NCI-H748 treated with DMSO at 0.1 percent for 48 hours (cell line): ENCODE measurements around the gene CA14.
"Not testable (repeated sequence)": the region's sequence is repeated elsewhere in the genome, so short reads cannot be mapped to it uniquely, and the experiment has no call there.

Experiments used
- DNase-seq: peaks from one replicate; lab custom pipeline; 2025; lab: John Stamatoyannopoulos, UW

Gene CA14

DNA sequence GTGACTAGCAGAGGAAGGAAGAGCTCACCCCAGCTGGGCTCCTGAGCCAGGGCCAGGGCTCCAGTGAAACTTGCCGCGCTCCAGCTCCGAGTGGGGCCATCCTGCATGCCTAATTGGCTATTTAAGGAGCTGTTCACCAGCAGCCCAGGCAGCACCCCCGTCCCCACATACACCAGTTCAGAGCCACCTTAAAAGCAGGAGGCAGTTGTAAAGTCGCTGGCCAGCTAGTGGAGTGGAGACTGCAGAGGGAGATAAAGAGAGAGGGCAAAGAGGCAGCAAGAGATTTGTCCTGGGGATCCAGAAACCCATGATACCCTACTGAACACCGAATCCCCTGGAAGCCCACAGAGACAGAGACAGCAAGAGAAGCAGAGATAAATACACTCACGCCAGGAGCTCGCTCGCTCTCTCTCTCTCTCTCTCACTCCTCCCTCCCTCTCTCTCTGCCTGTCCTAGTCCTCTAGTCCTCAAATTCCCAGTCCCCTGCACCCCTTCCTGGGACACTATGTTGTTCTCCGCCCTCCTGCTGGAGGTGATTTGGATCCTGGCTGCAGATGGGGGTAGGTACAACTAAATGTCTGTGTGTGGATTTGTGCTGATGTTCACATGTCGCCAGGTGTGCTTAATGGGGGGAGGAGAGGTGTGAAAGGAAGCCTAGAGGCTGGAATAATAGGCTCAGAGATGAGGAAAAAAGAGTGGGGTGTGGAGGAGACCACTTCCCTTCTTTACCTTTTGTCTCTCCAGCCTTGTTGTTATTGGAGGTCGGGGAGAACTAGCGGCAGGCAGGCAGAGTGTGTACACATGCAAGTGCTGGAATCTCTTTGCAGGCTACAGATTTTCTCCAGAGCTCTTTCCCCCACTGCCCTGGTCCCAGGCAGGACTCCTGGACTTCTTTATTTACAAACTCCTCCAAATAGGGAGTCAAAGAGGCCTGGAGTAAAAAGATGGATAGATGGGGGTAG is at the start of gene CA14:
Gene CA14, plus strand, starts transcription at position 151 of the 962 bp plus-strand sequence. Its CDS starts 355 bp downstream, at position 506.
- DNase-seq, result no peak

DNA sequence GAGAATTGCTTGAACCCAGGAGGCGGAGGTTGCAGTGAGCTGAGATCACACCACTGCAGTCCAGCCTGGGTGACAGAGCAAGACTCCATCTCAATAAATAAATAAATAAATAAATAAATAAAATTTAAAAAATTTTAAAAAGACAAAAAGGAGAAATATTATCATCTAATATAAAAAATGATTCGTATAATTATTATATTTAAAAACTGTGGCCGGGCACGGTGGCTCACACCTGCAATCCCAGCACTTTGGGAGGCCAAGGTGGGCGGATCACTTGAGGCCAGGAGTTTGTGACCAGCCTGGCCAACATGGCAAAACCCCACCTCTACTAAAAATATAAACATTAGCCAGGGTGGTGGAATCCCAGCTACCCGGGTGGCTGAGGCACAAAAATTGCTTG is 49.1 kb upstream of the CA14 start:
- DNase-seq, result not testable (repeated sequence)

DNA sequence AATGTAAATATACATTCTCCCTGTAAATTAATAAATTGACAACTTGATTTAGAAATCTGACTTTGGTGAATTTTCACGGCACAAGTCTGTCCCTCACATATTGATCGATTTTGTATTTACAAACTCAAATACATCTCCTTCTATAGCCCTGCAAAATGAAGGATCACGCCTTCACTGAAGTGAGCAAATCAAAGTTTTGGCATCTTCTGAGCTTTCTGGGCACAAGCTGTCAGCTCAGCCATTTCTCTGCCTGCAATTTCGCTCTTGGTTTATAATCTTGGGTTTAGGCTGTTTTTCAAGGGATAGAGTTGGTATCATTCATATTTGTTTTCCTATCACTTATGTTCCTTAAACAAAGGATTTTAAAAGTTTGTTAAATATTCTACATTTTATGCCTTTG is 47.5 kb upstream of the CA14 start:
- no peak for DNase-seq

DNA sequence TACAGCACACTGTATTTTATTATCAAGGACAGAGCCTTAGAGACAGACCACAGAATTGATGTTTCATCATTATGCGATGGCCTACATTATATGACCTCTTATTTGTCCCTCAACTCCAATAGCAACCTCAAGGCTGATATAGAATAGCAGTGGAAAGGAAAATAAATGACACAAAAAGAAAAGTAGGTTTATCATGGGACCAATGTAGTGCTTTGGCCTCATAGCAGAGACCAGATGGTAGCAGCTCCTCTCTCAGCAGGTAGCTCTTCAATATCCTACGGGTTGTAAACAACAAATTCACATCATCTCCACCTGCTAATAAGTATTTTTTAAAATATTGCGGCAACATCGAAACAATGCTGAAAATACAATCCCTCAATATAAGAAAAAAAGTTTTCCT is 46.9 kb upstream of the CA14 start:
- DNase-seq, result no peak

DNA sequence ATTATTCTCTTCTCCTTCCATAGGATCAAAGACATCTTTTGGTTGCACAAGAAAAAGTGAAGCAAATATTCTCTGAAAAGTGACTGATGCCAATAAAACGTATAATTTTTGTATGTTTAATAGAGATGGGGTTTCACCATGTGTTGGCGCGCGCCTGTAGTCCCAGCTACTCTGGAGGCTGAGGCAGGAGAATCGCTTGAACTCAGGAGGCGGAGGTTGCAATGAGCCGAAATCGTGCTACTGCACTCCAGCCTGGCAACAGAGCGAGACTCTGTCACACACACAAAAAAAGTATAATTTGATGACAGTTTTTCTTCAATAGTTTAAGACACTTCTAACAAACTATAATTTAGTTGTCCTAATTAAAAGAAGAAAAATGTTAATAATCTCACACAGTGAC is 45.5 kb upstream of the CA14 start:
- DNase-seq, result no peak

DNA sequence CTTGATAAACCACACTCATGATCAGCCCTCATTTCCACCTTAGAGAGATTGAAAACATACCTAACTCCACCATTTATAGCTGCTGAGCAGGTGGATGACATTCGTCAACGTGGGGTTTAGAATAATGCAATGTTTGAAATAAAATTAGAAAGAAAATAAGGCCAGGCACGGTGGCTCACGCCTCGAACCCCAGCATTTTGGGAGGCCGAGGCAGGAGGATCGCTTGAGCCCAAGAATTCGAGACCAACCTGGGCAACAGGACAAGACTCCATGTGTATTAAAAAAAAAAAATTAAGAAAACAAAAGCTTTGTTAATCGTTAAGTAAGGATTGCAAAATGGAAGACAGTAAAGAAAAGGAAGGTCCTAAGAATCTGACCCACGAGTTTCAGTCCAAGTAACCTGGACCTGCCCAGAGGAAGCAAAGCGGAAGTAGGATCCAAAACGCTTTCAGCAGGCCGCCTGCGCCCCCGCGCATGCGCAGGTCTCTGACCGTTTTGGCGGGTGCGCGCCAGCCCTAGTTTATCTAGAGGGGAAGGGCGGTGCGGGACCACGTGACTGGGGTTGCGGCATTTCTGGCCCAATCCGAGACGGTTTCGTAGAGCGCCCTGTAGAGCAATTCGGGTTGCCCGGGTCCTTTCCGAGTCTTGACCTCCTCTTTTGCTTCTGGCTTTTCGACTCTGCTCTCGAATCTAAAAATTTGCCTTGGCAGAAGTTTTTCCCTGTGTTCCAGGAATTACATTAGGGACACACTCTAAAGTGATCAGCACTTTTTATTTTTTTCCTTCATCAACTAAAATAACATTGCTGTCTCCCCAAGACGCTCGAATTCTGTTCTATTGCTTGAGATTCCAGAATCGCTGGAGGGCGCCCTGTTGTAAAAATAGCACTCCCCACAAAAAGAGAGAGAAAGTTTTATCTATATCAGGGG is 44.1 kb upstream of the CA14 start:
- peak; percentile 89 for DNase-seq

DNA sequence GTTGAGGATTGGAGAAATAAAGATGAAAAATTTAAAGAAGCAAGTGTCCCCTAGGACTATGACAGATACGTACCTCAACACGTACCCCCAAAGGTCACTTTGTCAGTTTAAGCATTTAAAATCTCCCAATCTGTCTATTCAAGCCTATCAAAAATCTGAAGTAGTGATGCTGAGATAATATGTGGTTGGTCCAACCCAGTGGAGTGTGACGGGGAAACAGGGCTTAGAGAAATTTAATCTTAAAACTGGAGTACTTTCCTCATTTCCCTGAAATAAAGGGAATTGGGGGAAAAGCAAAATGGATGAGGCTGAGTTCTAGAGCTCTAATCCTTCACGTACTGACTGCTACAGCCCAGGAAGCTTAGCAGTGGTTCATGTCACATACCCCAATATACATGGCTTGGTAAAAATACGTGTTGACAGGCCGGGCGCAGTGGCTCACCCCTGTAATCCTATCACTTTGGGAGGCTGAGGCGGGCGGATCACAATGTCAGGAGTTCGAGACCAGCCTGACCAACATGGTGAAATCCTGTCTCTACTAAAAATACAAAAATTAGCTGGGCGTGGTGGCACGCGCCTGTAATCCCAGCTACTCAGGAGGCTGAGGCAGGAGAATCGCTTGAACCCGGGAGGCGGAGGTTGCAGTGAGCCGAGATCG is 43.3 kb upstream of the CA14 start:
- not testable (repeated sequence) for DNase-seq

DNA sequence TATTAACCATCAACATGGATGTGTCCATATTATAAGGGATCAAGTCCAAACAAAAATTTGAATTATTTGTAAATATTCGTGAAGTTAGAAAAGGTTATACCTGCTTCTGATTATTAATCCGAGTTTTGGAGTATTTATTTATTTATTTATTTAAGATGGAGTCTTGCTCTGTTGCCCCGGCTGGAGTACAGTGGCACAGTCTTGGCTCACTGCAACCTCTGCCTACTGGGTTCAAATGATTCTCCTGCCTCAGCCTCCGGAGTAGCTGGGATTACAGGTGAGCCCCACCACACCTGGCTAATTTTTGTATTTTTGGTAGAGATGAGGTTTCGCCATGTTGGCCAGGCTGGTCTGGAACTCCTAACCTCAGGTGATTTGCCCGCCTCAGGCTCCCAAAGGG is 41.7 kb upstream of the CA14 start:
- DNase-seq, result not testable (repeated sequence)

DNA sequence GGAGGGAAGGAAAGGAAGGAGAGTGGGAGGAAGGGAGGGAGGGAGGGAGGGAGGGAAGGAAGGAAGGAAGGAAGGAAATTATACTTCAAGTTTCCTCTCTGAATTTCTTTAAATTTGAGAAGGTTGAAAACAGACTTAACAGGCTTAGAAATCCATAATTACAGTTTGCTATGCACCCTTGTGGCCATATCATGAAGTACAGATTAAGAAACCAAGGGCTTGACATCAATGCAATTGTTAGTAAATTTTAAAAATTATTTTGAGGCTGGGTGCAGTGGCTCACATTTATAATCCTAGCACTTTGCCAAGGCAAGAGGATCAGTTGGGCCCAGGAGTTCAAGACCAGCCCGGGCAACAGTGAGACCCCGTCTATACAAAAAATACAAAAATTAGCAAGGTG is 36.0 kb upstream of the CA14 start:
- DNase-seq, result no peak

DNA sequence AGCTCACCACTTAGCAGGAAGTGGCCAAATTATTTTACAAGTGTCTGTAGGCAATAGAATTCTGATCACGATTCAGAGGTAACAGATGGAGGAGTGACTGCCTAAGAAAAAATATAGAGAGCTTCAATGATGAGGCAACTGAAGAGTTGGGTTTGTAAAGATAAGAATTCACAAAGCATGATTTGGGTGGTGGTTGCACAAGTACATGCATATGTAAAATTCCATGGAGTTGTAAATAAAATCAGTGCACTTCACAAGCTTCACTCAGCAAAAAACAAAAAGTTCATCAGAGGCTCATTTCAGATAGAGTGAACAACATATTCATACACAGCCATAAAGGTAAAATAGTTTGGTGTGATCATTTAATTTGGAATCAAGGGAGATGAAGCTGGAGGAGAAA is 32.6 kb upstream of the CA14 start:
- DNase-seq, result no peak

DNA sequence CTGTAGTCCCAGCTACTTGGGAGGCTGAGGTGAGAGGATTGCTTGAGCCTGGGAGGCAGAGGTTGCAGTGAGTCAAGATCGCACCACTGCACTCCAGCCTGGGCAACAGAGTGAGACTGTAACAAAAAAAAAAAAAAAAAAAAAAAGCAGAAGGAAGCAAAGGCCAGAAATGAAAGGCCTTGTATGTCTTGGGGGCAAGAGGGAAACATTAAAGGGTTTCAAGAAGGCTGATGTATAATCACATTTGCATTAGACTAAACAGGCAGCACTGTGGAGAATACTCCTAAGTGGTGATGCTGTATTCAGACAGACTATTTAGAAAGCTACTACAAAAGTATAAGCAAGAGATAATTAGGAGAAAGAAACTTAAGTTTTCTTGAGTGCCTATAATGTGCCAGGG is 32.0 kb upstream of the CA14 start:
- no peak for DNase-seq

DNA sequence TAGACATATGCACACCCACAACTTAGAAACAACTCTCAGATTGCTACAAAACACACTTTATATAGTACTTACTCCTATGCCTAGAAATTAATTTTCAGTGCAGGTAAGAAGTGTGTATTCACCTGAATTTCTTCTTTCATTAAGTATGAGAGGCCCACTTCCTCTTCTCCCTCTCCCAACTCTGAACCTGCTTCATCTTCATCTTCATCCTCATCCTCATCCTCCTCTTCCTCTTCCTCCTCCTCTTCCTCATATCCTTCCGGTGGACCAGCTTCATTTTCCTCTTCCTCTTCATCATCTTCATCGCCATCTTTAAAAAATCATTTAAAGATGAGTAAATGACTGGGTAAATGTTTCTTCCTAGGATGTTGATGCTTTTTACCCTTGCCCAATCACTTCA is 31.1 kb upstream of the CA14 start:
- no peak for DNase-seq

DNA sequence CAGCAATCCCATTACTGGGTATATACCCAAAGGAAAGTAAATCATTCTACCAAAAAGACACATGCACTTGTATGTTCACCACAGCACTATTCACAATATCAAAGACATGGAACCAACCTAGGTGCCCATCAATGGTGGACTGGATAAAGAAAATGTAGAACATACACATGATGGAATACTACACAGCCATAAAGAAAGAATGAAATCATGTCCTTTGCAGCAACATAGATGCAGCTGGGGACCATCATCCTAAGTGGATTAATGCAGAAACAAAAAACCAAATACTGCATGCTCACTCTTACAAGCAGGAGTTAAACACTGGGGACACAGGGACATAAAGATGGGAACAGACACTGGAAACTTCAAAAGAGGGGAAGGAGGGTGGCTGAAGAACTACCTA is 30.3 kb upstream of the CA14 start:
- no peak for DNase-seq

DNA sequence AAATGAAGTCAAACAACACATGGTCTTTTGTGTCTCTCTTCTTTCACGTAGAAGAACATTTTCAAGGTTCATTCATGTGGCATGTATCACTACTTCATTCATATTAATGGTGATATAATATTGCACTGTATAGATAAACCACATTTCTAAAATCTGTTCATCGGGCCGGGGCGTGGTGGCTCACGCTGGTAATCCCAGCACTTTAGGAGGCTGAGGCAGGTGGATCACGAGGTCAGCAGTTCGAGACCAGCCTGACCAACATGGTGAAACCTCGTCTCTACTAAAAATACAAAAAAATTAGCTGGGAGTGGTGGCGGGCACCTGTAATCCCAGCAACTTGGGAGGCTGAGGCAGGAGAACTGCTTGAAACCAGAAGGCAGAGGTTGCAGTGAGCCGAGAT is 29.3 kb upstream of the CA14 start:
- DNase-seq, result not testable (repeated sequence)

DNA sequence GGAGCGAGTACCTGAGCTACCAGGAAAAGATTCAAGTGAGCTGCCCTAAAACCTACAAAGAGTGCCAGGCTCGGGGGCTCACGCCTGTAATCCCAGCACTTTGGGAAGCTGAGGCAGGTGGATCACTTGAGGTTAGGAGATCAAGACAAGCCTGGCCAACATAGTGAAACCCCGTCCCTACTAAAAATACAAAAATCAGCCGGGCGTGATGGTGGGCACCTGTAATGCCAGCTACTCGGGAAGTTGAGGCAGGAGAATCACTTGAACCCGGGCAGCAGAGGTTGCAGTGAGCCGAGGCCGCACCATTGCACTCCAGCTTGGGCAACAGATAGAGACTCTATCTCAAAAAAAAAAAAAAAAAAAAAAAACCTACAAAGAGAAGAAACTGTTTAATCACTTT is 24.7 kb upstream of the CA14 start:
- DNase-seq, result not testable (repeated sequence)

DNA sequence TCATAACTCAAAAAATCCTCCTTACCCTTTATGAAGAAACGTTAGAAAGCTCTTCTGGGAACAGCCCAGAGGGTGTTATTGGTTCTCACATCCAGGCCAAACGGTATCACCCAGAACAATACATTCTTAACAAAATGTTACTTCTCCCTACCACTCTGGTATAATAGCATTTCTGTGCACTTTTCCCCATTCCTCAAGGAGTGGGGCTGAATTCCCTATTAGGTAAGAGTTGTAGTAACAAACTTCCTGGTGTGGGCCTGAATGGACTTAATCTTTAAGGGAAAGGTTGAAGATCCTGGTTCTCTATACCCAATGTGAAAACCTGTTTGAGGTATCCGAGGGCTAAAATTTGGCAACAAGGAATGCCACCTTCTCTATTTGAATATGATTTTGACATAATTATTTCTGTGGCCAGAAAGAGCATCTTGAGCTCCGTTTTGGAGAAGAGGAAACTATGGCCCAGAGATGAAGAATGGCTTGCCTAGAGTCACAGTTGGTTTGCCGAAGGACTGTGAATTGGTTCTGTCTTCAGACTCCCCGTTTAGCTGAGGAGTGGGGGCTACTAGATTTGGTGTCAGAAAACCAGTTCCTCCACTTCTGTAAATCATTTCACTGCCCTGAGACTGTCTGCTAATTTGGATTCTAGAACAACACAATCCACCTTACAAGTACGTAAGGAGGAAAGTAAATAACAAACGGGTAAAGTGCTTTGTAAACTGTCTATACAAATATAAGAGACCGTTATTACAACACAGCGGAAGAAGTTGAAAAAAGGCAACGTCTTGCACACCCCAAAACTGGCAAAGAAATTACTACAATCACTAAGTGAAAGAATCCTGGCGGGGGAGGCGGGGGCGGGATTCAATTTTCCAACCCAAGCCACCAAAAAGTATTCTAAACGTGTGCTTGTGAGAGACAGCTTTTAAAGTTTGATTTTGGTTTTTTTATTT is 23.9 kb upstream of the CA14 start:
- DNase-seq, result peak; percentile 5

DNA sequence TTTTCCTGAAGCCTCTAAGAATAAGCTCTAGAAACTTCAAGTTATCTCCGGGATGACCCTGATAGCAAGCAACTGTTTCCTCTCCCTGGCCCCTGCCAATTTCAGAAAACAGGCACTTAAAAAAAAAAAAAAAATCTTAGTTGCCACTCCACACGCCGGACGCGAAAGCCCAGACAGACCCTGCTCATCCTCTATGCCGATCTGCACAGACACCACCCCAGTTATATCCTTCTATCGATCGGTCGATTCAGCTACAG is 23.3 kb upstream of the CA14 start:
- DNase-seq, result no peak

DNA sequence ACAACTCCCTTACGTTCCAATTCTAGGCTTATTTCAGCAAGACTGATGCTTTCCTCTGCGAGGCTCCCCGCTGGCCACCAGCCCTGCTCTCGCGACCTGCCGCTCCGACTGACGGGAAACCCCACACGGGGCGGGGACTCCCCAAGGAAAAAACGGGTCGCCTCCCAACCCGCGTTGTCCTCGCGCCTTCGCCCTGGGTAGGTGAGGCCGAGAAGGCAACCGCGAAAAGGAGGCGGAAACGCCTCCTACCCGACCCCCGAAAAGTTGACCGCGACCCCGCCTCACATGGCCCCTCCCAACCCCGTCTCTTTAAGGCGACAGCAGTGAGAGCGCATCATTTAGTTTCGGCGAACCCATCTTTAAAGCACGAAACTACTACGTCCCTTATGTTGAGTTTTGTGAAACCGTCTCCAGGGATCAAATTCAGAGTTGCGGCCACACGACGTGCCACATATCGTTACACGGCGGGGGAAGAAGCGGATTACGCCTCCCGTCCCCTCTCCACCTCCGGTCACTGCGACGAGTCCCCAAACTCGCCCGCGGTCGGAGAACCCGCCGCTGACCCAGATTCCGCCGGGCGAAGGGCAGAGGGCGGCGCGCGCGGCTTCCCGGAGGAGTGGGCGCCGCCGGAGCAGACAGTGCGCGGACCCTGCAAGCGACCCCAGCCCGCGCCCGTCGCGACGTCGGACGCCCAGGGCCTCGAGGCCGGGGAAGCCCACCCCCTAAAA is 22.8 kb upstream of the CA14 start:
- DNase-seq, result peak; percentile 65

DNA sequence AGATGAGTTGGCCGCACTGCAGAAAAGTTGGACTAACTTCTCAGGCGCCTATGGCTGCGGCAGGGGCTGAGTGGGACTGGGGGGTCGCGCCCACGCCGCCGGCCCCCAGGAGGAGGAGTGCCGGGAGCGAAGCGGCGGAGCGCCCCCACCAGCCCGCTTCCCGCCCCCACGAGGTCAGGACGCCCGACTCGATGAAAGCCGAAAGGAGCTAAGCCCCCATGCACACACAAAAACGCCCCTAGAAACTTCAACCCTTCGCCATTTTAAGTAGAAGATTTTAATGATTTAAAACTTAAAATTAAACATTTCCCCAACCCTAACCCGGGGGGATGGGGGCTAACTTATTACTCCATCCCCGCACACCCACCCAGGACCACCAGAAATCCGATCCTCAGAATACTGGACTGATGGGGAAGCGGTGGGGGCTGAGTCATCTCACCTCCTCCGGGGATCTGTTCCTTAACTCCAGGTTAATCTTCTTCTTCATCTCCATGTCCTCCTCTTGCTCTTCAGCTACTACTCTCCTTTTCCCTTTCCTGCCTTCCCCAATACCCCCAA is 22.2 kb upstream of the CA14 start:
- DNase-seq, result no peak

DNA sequence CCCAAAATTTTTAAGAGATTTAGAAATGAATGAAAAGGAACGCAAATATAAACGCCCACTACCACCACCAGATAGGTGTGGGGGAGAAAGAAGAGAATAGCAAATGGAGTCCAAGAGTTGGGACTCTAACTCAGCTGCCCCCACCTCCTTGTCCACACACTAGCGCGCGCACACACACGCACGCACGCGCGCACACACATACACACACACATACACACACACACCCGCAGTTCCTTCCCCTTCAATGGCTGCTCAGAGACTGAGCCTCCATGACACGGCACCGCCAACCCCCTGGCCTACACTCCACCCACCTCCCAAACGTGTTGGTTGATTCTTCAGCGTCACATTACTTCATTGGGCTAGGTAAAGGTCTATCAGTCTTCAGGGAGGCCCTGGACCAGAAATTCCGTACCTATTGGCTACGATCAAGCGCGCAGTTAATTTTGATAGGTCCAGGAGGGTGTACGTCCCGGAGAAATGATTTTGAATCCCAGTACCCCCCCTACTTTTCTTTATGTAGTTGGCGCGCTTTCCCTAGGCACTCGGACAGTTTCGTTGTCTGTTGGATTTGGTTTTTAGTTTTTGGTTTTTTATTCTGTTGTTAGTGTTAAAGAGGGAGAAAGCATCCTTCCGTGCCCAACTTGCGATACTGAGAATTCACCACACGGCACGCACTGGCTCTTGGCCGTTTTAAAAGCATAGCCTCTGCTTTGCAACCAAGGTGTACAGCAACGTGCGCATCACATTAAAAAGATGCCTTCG is 21.5 kb upstream of the CA14 start, which contains the start of gene ANP32E:
Gene ANP32E, minus strand, starts transcription at position 261 of the 762 bp plus-strand sequence. CDS start 326 bp downstream, outside the sequence.
- peak; percentile 99 for DNase-seq
